ENCODE data around the gene TM4SF4. TPM values are rescaled to one million over a fixed set of nuclear protein-coding genes. Genes with fewer than 3 reads are reported as not detected.

TM4SF4 gene
- total RNA-seq, 1 donor from 2014 or later, result not detected

GRCh38 chr3:149472030-149472797 is 2.3 kb upstream of the TM4SF4 start:
- Histone ChIP-seq H3K27me3 (ENCODE audit: control insufficient read depth, insufficient read depth, low read length) (no peaks in the 10 kb centered on the region), H3K4me3 (ENCODE audit: low read depth, low read length) (no peak overlapping the region), H3K36me3 (ENCODE audit: control insufficient read depth, insufficient read depth, low read length) (no peaks in the 10 kb centered on the region)
- TF ChIP-seq CTCF (IDR thresholded peaks at IDR 0.05; ENCODE audit: insufficient read depth, low read length, poor library complexity, severe bottlenecking), result no peak
- DNase-seq (ENCODE audit: low read depth), result peak; percentile 94

- Histone ChIP-seq H3K27me3 (ENCODE audit: control insufficient read depth, insufficient read depth, low read length) (no peaks in the 10 kb centered on the region), H3K36me3 (ENCODE audit: control insufficient read depth, insufficient read depth, low read length) (no peaks in the 10 kb centered on the region), H3K4me3 (ENCODE audit: low read depth, low read length) (no peak overlapping the region)
- DNase-seq (ENCODE audit: low read depth), result peak; percentile 91
- no peak for TF ChIP-seq CTCF (IDR thresholded peaks at IDR 0.05; ENCODE audit: insufficient read depth, low read length, poor library complexity, severe bottlenecking)
Measured at GRCh38 chr3:149473357-149474249, 894 bp upstream of the TM4SF4 start.

DNA sequence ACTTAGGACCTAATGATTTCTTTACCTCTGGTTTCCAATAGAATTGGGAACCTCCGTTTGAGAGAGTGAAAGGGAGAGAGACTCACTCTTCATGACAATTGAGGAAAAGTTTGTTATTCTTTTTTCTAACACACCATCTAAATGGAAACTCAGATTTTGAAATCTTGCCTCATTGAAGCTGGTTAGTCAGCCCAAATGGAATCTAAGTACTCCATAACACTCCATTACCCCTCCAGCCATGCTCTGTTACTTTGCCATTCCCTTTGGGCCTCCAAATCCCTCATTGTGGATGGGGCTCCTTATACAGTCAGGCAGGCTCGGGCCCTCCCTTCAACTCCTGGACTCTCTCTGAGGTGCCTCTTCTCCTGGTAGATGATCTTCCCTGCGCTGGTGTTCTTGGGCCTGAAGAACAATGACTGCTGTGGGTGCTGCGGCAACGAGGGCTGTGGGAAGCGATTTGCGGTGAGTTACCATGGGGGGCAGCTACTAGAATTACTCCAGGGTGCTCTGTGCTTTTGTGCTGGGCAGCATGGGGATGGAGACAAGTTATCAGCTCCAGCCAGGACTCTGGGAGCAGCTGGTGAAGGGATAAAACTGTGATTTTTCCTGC is 1.1 kb downstream of the TM4SF4 start:
- H3K27me3 ChIP-seq (ENCODE audit: control insufficient read depth, insufficient read depth, low read length), result no peaks in the 10 kb centered on the region
- H3K4me3 ChIP-seq (ENCODE audit: low read depth, low read length), result no peak overlapping the region
- H3K36me3 ChIP-seq (ENCODE audit: control insufficient read depth, insufficient read depth, low read length), result no peaks in the 10 kb centered on the region
- no peak for DNase-seq (ENCODE audit: low read depth)
- TF ChIP-seq CTCF (IDR thresholded peaks at IDR 0.05; ENCODE audit: insufficient read depth, low read length, poor library complexity, severe bottlenecking), result no peak

DNA sequence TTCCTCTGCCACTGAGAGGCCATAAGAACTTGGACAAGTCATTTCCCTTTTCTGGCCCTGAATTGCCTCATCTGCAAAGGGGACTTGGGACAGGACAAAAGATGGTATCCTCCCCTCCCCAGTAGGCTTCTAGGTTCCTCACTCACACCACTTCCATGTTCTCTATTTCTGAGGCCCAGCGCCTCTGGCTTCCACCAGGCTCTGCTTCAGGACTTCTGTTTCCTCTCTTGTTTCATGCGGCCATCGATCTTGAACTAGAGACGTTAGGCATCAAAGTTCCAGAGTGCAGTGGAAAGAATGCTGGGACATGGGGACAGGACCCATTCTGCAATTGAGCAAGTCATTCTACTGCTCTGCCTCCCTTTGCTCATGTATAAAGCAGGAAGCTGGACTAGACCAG is 1.7 kb downstream of the TM4SF4 start:
- Histone ChIP-seq H3K4me3 (ENCODE audit: low read depth, low read length) (no peak overlapping the region), H3K27me3 (ENCODE audit: control insufficient read depth, insufficient read depth, low read length) (no peaks in the 10 kb centered on the region), H3K36me3 (ENCODE audit: control insufficient read depth, insufficient read depth, low read length) (no peaks in the 10 kb centered on the region)
- no peak for DNase-seq (ENCODE audit: low read depth)
- no peak for TF ChIP-seq CTCF (IDR thresholded peaks at IDR 0.05; ENCODE audit: insufficient read depth, low read length, poor library complexity, severe bottlenecking)

DNA sequence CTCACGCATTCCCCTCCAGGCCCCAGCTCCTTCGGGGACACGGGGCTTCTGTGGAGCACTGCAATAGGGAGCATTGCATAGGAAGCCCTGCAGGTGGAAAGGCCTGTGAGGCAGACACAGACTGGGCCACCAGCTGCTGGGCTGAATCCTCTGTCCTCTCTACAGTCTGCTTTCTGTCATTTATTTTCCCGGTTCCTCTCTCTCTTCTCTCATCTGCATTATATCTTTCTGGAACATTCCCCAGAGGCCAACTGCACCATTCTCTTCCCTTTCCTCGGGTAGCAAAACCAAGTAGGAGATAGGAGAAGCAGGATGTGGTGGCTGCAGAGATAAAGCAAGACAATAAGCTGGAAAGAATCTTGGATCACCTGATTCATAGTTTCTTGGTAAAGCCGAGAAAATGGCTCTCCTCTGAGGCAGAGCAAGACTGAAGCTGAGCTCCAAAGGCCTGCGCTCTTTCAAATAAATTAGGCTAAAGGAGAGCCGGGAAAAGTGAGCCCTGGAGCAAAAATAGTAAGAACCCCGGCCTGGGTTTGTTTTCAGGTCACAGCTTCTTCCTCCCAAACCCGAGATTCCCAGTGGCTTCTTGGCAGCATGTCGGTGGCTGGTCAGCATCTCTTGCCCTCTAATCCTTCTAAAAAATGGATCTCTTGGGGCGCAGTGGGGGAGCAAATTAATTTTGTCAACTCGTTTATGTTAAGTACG is 5.3 kb downstream of the TM4SF4 start:
- no peak for DNase-seq (ENCODE audit: low read depth)
- no peak overlapping the region for H3K4me3 ChIP-seq (ENCODE audit: low read depth, low read length)
- no peaks in the 10 kb centered on the region for H3K27me3 ChIP-seq (ENCODE audit: control insufficient read depth, insufficient read depth, low read length)
- no peaks in the 10 kb centered on the region for H3K36me3 ChIP-seq (ENCODE audit: control insufficient read depth, insufficient read depth, low read length)
- no peak for TF ChIP-seq CTCF (IDR thresholded peaks at IDR 0.05; ENCODE audit: insufficient read depth, low read length, poor library complexity, severe bottlenecking)
